Gastrocnemius medialis (tissue), 4 donors: Measurements from ENCODE around the gene GRIK4.

Experiments used
- CTCF ChIP-seq, 5 experiments: fragments of 450-650 bp in 3 of 5; fragments of 200-600 bp in 2 of 5; sonication (generic) in 2 of 5; IDR thresholded peaks in 4 of 5; conservative IDR thresholded peaks in 1 of 5; 1 replicate in 4 of 5; 2 replicates in 1 of 5; pipeline ENCODE4 v1.5.1; 2016 to 2019; ENCODE audit warnings: antibody characterized with exemption in 5 of 5, mild to moderate bottlenecking in 3 of 5, moderate library complexity in 3 of 5
- POLR2A ChIP-seq, 2 donors: fragments of 450-650 bp; IDR thresholded peaks; one replicate each; pipeline ENCODE4 v1.6.1; 2017; ENCODE audit warnings: antibody characterized with exemption in 2 of 2, mild to moderate bottlenecking in 2 of 2, moderate library complexity in 2 of 2

DNA sequence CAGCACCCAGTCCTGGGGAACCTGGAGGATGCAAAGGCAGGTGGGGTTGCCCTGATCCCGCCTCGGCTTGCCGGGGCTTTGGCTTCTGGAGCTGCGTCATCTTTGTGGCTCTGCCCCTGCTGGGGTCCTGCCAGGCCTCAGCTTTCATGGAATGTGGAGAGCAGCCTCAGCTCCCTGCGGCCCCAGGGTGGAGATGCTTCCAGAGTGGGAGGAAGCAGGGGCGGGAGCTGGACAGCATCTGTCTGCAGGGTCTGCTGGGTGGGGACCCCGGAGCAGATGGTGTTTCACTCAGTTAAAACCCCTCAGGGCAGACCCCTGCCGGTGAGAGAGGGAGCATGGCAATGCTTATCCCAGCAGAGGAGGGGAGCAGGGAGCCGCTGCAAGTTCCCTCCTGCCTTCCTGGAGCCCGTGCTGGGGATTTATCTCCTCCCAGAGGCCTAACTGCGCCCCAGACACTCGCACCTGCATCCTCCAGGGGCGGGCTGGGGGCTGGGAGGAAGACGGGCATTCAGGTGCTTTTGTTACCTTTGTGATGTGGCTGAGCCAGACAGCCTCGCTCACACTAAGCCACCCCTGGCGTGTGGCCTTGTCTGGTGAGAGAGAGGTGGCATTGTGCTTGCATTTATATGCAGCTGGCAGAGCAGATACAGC, 15.7 kb downstream of the GRIK4 start:
- TF ChIP-seq CTCF (IDR thresholded peaks at IDR 0.05 in 4 of 5, conservative IDR thresholded peaks at IDR 0.05 in 1 of 5) (no peak), POLR2A (IDR thresholded peaks at IDR 0.05) (no peak)
